Neural cell (in vitro differentiated cells): ENCODE data around the gene SLC6A4. TPM values are rescaled to one million over a fixed set of nuclear protein-coding genes. Genes with fewer than 3 reads are reported as not detected.

Experiments used
- H2AFZ ChIP-seq: fragments of 200-600, 300-800 bp; sonication (generic), shearing (Covaris generic); 2 replicates; pipeline ENCODE4 v1.6.0; 2014; ENCODE audit warnings: low read depth, mild to moderate bottlenecking, antibody characterized with exemption, low read length, moderate library complexity
- H3F3A ChIP-seq: fragments of 200-600 bp; shearing (Covaris generic); 2 replicates; pipeline ENCODE4 v1.6.1; 2016; ENCODE audit warnings: mild to moderate bottlenecking, moderate library complexity, mixed read lengths, antibody characterized with exemption, low read length; ENCODE audit not compliant: insufficient read depth, poor library complexity, severe bottlenecking
- H3K27ac ChIP-seq: fragments of 200-600, 300-800 bp; sonication (generic), shearing (Covaris generic); 2 replicates; pipeline ENCODE4 v1.5.1; 2014; ENCODE audit warnings: mild to moderate bottlenecking, low read length, moderate library complexity
- H3K27me3 ChIP-seq: fragments of 300-800, 200-600 bp; sonication (generic), shearing (Covaris generic); 2 replicates; pipeline ENCODE4 v1.6.0; 2014; ENCODE audit warnings: mild to moderate bottlenecking, low read depth, low read length, moderate library complexity; ENCODE audit not compliant: insufficient read depth
- H3K36me3 ChIP-seq: fragments of 300-800, 200-600 bp; sonication (generic), shearing (Covaris generic); 2 replicates; pipeline ENCODE4 v1.5.1; 2014; ENCODE audit warnings: mild to moderate bottlenecking, antibody characterized with exemption, low read length, moderate library complexity; ENCODE audit not compliant: insufficient read depth
- H3K4me2 ChIP-seq: fragments of 300-800, 200-600 bp; sonication (generic), shearing (Covaris generic); 2 replicates; pipeline ENCODE4 v1.6.0; 2014; ENCODE audit warnings: mild to moderate bottlenecking, low read length
- H3K4me3 ChIP-seq: fragments of 300-800, 200-600 bp; sonication (generic), shearing (Covaris generic); 2 replicates; pipeline ENCODE4 v1.5.1; 2014; ENCODE audit warnings: mild to moderate bottlenecking, low read length, moderate library complexity
- H3K79me2 ChIP-seq: fragments of 200-600 bp; shearing (Covaris generic); replicated peaks from 2 replicates; pipeline ENCODE4 v1.6.0; 2014; ENCODE audit warnings: mild to moderate bottlenecking, low read length, moderate library complexity; ENCODE audit not compliant: insufficient read depth
- H3K9ac ChIP-seq: fragments of 300-800, 200-600 bp; sonication (generic), shearing (Covaris generic); 2 replicates; pipeline ENCODE4 v1.6.1; 2016; ENCODE audit warnings: mild to moderate bottlenecking, low read length, mixed read lengths
- H3K9me2 ChIP-seq: fragments of 200-600 bp; shearing (Covaris generic); 2 replicates; pipeline ENCODE4 v1.6.1; 2016; ENCODE audit warnings: mild to moderate bottlenecking, low read length, mixed read lengths; ENCODE audit not compliant: insufficient read depth
- H3K9me3 ChIP-seq: fragments of 200-600, 300-800 bp; sonication (generic), shearing (Covaris generic); 2 replicates; pipeline ENCODE4 v1.6.1; 2016; ENCODE audit warnings: mild to moderate bottlenecking, mixed run types, low read length, moderate library complexity, mixed read lengths
- H4K20me1 ChIP-seq: fragments of 200-600 bp; shearing (Covaris generic); 2 replicates; pipeline ENCODE4 v1.6.1; 2016; ENCODE audit warnings: mild to moderate bottlenecking, mixed run types; ENCODE audit not compliant: insufficient read depth
- EP300 ChIP-seq: fragments of 450-650 bp; conservative IDR thresholded peaks from 2 replicates; pipeline ENCODE4 v1.6.1; 2014; ENCODE audit warnings: antibody characterized with exemption, mild to moderate bottlenecking, moderate library complexity; ENCODE audit not compliant: poor library complexity, severe bottlenecking
- EZH2 ChIP-seq: fragments of 200-600, 300-800 bp; shearing (Covaris generic), sonication (generic); IDR thresholded peaks from 2 replicates; pipeline ENCODE4 v1.6.1; 2014; ENCODE audit warnings: antibody characterized with exemption, low read length, borderline replicate concordance, mild to moderate bottlenecking; ENCODE audit not compliant: insufficient read depth, poor library complexity, severe bottlenecking
- MXI1 ChIP-seq: fragments of 450-650 bp; conservative IDR thresholded peaks from 2 replicates; pipeline ENCODE4 v1.6.1; 2014; ENCODE audit warnings: antibody characterized with exemption, mild to moderate bottlenecking; ENCODE audit not compliant: poor library complexity, severe bottlenecking
- POLR2AphosphoS5 ChIP-seq: IDR thresholded peaks from 2 replicates; pipeline ENCODE4 v1.6.1; 2012
- RAD21 ChIP-seq: fragments of 450-650 bp; conservative IDR thresholded peaks from 2 replicates; pipeline ENCODE4 v1.6.1; 2014; ENCODE audit warnings: antibody characterized with exemption, mild to moderate bottlenecking, moderate library complexity
- SMC3 ChIP-seq: fragments of 450-650 bp; conservative IDR thresholded peaks from 2 replicates; pipeline ENCODE4 v1.6.1; 2014; ENCODE audit warnings: antibody characterized with exemption, mild to moderate bottlenecking, moderate library complexity; ENCODE audit not compliant: poor library complexity
- TAF1 ChIP-seq: IDR thresholded peaks from 2 replicates; pipeline ENCODE4 v1.6.1; 2012; ENCODE audit warnings: low read depth
- polyA plus RNA-seq: library from polyadenylated mRNA; depleted of rRNA; stranded (reverse); fragments of >200 nt; gene quantifications from 2 replicates; pipeline ENCODE4 v1.2.3, GENCODE V29; 2014
- TF ChIP-seq, protein P1 (sequence below): fragments of 450-650 bp; IDR thresholded peaks from 2 replicates; pipeline ENCODE4 v1.5.1; 2014; ENCODE audit warnings: antibody characterized with exemption, mild to moderate bottlenecking, moderate library complexity; ENCODE audit not compliant: poor library complexity, severe bottlenecking
- TF ChIP-seq, protein P2 (sequence below): IDR thresholded peaks from 2 replicates; pipeline ENCODE4 v1.6.1; 2012; ENCODE audit warnings: borderline replicate concordance

SLC6A4 gene
- polyA plus RNA-seq, 1 donor from 2014 or later: 1.1 TPM

DNA sequence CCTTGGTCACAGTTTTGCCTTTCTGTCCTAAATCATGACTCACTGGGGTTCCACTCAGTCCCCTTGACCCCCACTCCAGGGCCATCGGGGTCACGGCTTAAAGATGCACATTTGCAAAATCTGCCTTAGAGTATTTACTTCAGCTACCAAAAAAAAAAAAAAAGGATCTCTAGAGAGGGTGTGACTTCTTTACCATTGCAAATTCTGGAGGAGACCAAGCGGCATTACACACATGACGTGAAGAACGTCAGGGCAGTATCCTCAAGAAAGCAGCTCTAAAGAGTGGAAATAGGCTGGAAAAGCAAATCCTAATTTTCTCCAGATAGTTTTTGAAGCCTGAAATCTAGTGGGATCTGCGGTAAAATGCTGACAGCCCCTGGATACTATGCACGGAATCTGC is 25.6 kb downstream of the SLC6A4 start:
- H3K27ac ChIP-seq: no peak overlapping the region
- H3K27me3 ChIP-seq: no peaks in the 10 kb centered on the region
- H3K9me3 ChIP-seq: no peaks in the 10 kb centered on the region
- no peak overlapping the region for H3K4me2 ChIP-seq
- no peaks in the 10 kb centered on the region for H4K20me1 ChIP-seq
- H3K79me2 ChIP-seq: no peaks in the 10 kb centered on the region
- no peak for TF ChIP-seq TAF1
- TF ChIP-seq EP300: no peak
- TF ChIP-seq EZH2: no peak
- TF ChIP-seq SMC3: no peak
- TF ChIP-seq MXI1: no peak
- no peak for TF ChIP-seq RAD21
- TF ChIP-seq, protein P1, sequence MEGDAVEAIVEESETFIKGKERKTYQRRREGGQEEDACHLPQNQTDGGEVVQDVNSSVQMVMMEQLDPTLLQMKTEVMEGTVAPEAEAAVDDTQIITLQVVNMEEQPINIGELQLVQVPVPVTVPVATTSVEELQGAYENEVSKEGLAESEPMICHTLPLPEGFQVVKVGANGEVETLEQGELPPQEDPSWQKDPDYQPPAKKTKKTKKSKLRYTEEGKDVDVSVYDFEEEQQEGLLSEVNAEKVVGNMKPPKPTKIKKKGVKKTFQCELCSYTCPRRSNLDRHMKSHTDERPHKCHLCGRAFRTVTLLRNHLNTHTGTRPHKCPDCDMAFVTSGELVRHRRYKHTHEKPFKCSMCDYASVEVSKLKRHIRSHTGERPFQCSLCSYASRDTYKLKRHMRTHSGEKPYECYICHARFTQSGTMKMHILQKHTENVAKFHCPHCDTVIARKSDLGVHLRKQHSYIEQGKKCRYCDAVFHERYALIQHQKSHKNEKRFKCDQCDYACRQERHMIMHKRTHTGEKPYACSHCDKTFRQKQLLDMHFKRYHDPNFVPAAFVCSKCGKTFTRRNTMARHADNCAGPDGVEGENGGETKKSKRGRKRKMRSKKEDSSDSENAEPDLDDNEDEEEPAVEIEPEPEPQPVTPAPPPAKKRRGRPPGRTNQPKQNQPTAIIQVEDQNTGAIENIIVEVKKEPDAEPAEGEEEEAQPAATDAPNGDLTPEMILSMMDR: no peak
- TF ChIP-seq POLR2AphosphoS5: no peak
- no peak overlapping the region for H3K4me3 ChIP-seq
- no peaks in the 10 kb centered on the region for H3F3A ChIP-seq
- H2AFZ ChIP-seq: no peak overlapping the region
- H3K9ac ChIP-seq: no peak overlapping the region
- H3K36me3 ChIP-seq: no peaks in the 10 kb centered on the region
- no peaks in the 10 kb centered on the region for H3K9me2 ChIP-seq

GRCh38 chr17:30208214-30208613 is 27.3 kb downstream of the SLC6A4 start:
- Histone ChIP-seq H3K27me3 (no peaks in the 10 kb centered on the region), H3K4me3 (no peak overlapping the region), H3K9me3 (no peaks in the 10 kb centered on the region), H3K36me3 (no peaks in the 10 kb centered on the region), H3K9me2 (no peaks in the 10 kb centered on the region), H3K4me2 (no peak overlapping the region), H3K9ac (no peak overlapping the region), H3K79me2 (no peaks in the 10 kb centered on the region), H3F3A (no peaks in the 10 kb centered on the region), H2AFZ (no peak overlapping the region), H4K20me1 (no peaks in the 10 kb centered on the region), H3K27ac (no peak overlapping the region)
- TF ChIP-seq, protein P2, sequence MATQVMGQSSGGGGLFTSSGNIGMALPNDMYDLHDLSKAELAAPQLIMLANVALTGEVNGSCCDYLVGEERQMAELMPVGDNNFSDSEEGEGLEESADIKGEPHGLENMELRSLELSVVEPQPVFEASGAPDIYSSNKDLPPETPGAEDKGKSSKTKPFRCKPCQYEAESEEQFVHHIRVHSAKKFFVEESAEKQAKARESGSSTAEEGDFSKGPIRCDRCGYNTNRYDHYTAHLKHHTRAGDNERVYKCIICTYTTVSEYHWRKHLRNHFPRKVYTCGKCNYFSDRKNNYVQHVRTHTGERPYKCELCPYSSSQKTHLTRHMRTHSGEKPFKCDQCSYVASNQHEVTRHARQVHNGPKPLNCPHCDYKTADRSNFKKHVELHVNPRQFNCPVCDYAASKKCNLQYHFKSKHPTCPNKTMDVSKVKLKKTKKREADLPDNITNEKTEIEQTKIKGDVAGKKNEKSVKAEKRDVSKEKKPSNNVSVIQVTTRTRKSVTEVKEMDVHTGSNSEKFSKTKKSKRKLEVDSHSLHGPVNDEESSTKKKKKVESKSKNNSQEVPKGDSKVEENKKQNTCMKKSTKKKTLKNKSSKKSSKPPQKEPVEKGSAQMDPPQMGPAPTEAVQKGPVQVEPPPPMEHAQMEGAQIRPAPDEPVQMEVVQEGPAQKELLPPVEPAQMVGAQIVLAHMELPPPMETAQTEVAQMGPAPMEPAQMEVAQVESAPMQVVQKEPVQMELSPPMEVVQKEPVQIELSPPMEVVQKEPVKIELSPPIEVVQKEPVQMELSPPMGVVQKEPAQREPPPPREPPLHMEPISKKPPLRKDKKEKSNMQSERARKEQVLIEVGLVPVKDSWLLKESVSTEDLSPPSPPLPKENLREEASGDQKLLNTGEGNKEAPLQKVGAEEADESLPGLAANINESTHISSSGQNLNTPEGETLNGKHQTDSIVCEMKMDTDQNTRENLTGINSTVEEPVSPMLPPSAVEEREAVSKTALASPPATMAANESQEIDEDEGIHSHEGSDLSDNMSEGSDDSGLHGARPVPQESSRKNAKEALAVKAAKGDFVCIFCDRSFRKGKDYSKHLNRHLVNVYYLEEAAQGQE: no peak
- TF ChIP-seq SMC3 (no peak), EP300 (no peak), MXI1 (no peak), POLR2AphosphoS5 (no peak), EZH2 (no peak), TAF1 (no peak), RAD21 (no peak)
- TF ChIP-seq, protein P1: no peak
